NCI-H2029 (cell line): ENCODE results near the gene KCTD14.
"Not testable (repeated sequence)": the region's sequence is repeated elsewhere in the genome, so short reads cannot be mapped to it uniquely, and the experiment has no call there.

Experiments used
- DNase-seq: peaks from one replicate; lab custom pipeline; 2025; lab: John Stamatoyannopoulos, UW

Gene KCTD14

DNA sequence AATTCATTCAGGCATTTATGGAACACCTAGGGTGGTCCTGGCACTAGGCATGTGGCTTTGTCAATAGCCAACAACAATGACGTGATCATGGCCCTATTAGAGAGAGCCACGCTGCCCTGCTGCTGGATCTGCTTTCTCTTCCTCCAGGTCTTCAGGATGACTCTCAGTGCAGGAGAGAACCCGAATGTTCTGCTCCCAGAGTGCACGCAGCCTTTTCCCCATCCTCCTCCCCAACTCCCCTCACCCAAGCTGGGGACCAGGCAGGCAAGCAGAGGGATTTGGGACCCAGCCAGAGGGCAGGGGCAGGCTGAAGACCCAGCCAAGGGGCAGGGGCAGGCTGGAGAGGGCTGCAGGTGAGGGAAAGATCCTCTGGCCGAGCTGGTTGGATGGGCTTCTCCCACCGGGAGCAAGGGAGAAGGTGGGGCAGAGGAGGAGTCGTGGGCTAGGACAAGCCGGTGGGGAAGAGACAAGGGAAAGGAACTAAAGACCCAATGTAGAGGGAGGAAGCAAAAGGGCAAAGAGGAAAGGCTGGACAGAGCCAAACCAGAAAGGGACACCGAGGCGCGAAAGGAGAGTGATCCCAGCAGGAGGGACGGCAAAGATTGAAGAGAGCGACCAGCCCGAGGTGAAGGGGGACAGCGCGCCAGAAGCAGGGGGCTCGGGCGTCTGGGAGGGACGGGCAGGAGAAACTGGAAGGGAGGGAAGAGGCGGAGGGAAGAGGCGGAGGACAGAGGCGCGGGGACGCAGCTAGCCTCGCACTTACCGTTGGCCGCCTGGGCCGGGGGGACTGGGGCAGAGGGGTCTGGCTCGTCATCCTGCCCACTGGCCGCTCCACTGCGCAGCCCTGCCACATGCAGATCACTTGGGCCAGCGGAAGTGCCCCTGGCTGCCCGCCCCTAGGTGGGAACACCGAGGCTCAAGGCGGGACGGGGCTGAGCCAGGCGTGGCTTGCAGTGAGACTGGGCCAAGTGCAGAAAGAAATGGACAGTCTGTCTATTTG, at the start of gene KCTD14:
KCTD14 (minus strand) TSS at position 880 of the 1,000 bp plus-strand sequence; CDS start at position 853, 27 bp downstream.
- DNase-seq, result peak; percentile 66

DNA sequence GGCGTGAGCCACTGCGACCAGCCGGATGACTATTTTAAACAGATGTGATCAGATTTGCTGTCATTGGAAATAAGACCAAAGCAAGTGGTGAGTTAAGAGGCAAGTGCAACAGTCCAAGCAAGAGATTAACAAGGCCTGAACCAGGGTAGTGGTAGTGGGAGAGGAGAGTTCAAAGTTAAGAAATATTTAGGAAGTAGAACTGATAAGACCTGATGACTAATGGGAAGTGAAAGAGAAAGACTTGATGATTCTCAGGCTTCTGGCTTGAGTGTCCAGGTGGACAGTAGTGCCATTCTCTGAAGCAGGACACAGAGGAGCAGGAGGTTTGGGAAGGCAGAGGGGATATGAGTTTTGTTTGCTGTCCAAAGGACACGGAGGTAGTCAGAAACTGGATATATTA, 49.4 kb upstream of the KCTD14 start:
- no peak for DNase-seq

DNA sequence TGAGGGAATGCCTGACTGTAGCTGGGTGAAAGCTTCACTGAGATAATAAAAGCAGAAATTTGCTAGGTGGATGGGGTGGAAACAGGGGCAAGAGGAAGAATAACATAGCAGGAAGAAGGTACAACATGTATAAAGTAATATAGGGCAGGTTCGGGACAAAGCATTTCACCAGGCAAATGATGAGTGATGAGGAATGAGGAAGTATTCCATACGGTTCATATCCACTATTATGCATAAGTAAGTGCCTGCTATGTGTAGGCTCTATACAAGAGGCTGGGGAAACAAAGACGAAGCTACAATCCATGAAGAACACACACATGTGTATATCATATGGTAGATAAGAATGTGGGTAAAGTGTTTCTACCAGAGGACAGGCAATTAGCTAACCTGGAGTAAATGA, 48.6 kb upstream of the KCTD14 start:
- no peak for DNase-seq

DNA sequence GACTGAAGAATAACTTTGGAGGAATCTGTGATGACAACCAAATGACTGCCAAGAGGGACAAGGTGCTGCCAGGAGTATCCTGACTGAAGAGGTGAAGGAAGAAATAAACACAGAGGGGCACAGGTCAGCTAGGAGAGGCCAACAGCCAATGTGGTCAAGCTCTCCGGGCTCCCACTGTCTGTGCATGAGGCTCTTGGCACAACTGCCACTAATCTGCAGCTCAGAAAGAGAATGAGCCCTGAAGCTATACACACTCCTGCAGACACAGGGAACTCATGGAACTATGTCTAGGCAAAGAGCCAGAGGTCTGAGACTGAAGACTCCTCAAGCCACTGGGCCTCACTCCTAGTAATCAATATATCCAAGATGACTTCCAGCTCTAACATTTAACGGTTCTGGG, 47.5 kb upstream of the KCTD14 start:
- no peak for DNase-seq

- peak; percentile 27 for DNase-seq
Observed at GRCh38 chr11:78069465-78069864, 46.4 kb upstream of the KCTD14 start.

DNA sequence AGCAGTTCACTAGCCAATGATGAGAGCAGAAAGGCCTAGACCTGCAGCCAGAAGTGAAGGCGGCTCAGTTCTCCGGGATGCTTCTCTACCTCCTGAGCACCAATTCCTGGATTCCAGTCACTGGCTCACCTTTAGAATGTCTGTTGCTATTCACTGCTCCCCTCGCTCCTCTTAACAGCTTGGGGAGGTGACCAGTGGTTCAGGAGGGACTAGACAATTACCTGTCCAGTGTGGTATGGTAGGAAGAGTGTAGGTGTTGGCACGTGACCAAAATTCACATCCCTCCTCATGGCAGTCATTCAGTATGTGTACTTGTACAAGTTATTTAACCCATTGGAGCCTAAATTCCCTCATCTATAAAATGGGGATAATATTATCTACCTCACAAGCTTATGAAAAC, 44.6 kb upstream of the KCTD14 start:
- no peak for DNase-seq

DNA sequence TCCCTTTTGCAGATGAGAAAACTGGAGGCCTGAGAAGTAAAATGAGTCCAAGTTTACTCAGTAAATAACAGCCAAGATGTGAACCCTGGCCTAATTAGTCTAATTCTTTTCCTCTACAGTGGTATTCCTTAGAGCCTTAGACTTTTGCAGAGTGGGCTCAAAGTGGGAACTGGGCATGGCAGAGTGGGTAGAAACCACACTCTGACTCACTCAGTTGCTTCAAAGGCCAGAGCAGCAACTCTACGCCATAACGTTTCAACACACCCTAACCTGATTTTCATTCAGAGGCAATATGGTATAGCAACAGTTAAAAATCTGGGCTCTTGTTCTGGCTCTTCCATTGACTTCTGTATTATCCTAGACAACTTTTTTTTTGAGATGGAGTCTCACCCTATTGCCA, 43.4 kb upstream of the KCTD14 start:
- DNase-seq, result no peak

DNA sequence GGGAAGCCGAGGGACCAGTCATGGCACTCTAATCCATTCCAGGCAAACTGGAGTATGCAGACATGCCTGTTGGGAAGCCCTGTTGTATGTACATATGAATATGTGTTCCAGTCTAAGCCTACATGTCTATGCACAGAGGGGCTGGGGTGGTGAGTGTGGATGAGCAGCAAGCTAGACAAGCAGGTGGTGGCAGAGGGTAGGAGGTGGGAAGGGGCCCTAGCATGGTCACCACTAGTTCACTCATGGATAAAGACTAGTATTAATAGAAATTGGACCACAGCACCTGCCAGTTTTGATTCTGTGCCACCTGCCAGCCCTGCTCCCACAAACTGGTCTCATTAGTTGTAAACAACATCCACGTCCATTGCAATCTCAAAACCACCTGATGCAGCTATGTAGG, 42.1 kb upstream of the KCTD14 start:
- DNase-seq, result no peak

- no peak for DNase-seq
Observed at GRCh38 chr11:78063440-78064181, 40.5 kb upstream of the KCTD14 start, which contains the start of gene THRSP. Gene THRSP (plus strand): TSS chr11:78063861. CDS start chr11:78063882, 21 bp downstream.

DNA sequence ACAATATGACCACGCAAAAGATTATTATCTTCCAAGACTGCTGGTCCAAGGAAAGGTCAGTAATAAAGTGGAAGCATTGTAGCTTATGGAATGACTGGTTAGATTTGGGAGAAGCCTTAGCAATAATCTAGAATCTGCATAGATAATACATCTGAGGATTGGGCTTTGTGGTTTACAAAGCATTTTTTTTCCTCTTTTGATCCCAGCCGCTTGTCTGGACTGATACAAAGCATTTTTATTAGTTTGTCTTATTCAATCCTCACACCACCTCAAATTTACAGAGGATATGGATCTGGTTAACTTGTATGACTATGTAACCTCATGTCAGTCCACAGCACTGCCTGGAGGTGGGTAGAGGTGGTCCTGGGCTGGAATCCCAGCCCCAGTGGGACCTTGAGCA, 39.6 kb upstream of the KCTD14 start:
- DNase-seq, result no peak

DNA sequence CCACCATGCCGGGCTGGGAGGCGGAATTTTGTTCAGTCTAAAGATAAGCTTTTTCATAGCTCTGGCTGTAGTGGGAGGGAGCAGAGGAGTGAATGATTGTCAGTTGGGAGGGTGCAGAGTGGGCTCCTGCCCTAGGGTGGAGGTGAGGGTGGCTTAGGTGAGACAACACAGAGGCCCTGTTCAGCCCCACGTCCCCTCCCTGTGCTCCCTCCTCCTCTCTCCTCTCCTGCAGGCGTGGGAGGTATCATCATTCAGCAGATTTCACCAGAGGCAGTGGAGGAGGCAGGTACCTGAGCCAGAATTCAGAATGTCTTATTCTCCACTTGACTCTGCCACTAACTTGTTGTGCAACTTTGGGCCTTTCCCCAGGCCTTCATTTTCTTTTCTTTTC, 38.8 kb upstream of the KCTD14 start:
- DNase-seq, result no peak

GRCh38 chr11:78061088-78061920, 38.2 kb upstream of the KCTD14 start:
- DNase-seq, result peak; percentile 54

DNA sequence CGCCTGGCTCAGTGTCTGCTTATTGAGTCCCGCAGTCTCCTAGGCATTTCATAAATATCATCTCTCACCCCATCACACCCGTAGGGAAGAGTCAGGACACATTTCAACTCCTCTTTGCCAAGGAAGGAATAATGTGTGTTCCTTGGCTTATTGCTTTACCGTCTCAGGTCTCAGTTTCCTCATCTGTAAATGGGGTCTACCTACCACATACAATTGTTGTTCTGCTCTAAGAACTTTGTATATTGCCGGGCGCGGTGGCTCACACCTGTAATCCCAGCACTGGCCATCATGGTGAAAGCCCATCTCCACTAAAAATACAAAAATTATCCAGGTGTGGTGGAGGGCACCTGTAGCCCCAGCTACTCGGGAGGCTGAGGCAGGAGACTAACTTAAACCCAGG, 37.5 kb upstream of the KCTD14 start:
- no peak for DNase-seq

DNA sequence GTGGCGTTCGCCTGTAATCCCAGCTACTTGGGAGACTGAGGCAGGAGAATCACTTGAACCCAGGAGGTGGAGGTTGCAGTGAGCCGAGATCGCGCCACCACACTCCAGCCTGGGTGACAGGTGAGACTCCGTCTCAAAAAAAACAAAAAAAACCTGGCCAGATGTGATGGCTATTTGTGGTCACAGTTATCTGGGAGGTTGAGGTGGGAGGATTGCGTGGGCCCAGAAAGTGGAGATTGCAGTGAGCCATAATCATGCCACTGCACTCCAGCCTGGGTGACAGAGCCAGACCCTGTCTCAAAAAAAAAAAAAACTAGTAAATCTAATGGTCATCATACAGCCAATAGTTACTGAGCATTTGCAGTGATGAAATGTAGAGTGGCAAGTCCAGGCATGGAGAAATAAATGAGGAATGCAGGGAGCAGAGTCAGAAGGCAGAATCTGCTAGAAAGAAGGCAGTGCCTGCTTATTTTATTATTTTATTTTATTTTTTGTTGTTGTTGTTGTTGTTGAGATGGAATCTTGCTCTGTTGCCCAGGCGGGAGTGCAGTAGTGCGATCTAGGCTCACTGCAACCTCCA, 36.8 kb upstream of the KCTD14 start:
- DNase-seq, result not testable (repeated sequence)

DNA sequence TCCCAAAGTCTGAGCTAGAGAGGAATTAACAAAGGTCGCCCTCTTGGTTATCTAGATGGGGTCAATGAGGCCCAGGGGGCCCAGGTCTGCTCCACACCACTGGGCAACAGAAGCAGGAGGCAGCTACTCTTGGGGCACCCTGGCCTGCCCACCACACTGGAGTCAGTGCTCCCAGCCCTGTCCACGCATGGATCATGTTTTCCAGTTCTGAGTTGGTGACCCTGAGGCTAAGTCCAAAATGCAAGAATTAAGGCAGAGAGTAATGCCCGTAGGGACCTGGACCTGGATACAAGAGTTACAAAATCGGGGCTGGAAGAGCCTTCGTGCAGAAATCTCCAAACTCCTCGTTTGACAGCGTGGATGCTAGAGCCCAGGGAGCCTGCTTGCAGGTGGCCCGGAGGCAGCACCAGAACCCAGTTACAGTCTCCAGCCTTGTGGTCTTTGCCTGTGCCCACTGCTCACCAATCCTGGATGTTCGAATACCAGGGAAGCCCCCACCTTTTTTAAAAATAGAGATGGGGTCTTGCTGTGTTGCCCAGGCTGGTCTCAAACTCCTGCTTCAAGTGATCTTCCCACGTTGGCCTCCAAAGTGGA, 34.5 kb upstream of the KCTD14 start:
- no peak for DNase-seq

GRCh38 chr11:78056093-78056492, 33.0 kb upstream of the KCTD14 start:
- no peak for DNase-seq

GRCh38 chr11:78054971-78055370, 31.9 kb upstream of the KCTD14 start:
- DNase-seq, result no peak

DNA sequence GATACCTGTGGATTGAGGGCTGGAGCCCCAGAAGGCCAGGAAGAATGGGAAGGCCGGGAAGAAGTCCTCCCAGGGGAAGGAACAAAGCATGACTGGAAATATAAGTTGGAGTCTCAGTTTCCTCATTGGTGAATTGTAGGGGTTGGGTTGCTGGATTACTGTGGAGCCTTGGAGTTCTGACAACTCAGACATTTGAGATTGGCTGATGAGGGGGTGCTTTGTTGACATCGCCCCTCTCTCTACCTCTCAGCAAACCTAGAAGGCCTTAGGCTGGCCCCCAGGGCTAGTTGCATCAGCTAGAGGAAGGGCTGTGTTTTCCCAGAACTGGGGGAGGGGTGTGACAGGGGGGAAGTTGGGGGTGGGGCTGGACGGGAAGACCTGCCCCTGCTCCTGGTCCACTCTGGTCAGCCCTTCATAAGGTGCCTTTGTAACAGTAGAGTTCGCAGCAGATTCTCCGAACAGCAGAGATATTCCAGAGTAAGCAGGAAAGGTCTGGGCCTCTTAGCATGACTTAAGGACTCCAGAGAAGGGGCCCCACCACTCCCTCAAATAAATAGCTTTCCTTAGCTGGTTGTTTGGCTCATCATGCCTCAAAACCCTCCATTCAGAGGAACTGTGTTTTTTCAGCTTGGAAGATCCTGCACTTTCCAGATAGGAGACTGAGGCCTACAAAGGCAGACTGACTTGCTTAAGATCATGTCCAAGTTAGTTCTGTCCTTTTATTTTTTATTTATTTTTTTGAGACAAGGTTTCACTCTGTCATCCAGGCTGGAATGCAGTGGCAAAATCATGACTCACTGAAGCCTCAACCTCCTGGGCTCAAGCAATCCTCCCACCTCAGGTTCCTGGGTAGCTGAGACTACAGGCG, 28.1 kb upstream of the KCTD14 start:
- no peak for DNase-seq

GRCh38 chr11:78049348-78049747, 26.3 kb upstream of the KCTD14 start:
- DNase-seq, result no peak

- DNase-seq, result no peak
Observed at GRCh38 chr11:78048561-78048960, 25.5 kb upstream of the KCTD14 start.
